SK-N-MC (cell line): ENCODE results near the gene POTEM.
"Not testable (repeated sequence)": the region's sequence is repeated elsewhere in the genome, so short reads cannot be mapped to it uniquely, and the experiment has no call there.

Source experiments
- EZH2 ChIP-seq: fragments of 200-600 bp; sonication (generic); IDR thresholded peaks from one replicate; pipeline ENCODE4 v1.6.1; 2017; ENCODE audit warnings: antibody characterized with exemption
- POLR2AphosphoS5 ChIP-seq: IDR thresholded peaks from 2 replicates; pipeline ENCODE4 v1.6.1; 2012; ENCODE audit warnings: mild to moderate bottlenecking, low read depth, low read length, borderline replicate concordance

DNA sequence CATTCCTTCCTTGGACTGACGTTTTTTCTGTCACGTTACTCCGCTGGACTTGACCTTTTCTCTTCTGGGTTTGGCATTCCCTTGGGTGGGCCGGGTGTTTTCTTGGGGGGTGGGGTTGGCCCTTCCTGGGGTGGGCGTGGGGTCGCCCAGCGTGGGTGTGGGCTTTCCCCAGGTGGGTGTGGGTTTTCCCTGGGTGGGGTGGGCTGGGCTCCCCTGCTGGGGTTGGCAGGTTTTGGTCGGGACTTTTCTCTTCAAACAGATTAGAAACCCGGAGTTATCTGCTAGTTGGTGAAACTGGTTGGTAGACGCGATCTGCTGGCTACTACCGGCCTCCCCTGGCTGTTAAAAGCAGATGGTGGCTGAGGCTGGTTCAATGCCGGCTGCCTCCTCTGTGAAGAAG, at the start of gene POTEM:
- TF ChIP-seq EZH2, POLR2AphosphoS5: not testable (repeated sequence)
